GM12873 (cell line): ENCODE data around the gene CDK6.

Source experiments
- CTCF ChIP-seq: IDR thresholded peaks from 2 replicates; pipeline ENCODE4 v1.5.1; 2012; ENCODE audit warnings: low read depth, mild to moderate bottlenecking, moderate library complexity, low read length, control low read depth; ENCODE audit not compliant: insufficient read depth; ENCODE audit errors: missing control alignments

The CDK6 gene

DNA sequence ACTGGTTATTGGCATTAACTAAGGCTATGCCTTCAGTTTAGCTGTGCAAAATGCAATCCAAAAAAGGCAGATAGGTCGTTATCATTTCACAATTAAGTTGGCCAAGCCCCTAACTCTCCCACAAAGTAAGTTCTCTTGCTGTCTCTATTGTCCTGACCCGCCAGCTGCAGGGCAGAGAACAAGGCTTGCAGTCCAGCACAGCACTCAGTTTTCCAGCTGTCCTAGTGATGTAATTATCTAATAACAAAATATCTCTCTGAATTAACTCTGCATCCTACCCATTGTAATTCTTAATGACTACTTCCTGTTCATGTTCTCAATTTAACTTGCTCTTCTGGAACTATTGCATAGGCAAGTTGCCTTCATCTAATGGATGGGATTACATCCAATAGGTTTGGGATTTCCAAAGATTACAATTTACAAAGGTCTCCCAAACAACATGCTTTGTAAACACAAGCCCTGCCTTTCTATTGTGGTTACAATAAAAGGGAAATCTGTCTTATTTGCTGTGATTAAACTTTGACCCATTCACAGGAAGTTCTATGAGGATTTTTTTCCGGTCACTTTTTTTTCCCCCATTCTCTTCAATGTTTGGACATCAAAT, 55.2 kb downstream of the CDK6 start:
- no peak for TF ChIP-seq CTCF

DNA sequence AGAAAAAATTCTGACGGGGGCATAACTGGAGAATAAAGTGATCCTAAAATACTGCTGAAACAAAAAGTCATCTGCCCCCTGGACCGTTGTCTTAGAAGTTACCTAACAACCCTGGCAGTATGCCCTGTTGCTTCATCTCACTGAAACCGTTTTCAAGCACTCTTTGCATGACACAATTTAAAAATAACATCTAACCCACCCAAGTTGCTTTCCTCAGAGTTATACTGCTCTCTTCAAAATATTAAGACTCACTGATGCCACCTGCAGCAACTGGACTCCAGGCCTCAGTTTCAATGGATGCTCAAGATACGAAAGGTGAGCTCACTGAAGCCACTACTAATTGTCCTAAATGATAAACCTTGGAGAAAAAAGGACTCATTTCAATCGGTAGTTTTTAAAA, 57.4 kb downstream of the CDK6 start:
- TF ChIP-seq CTCF: no peak

DNA sequence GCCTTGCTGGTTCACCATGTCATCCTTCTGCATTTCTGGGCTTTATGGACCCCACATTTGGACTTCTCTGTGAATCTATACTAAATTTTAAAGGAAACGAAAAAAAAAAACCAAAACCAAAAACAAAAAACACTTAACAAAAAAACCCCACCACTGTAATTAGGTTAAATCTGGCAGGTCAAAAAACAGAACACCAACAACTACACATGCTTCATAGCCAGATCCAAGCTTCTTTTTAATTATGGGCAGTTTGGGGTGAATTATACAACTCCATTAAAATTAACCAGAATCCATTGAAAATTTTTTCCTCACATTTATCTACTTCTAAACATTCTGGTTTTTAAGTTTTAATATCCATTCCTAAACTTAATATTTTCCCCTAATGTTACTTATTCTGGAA, 58.4 kb downstream of the CDK6 start:
- no peak for TF ChIP-seq CTCF

GRCh38 chr7:92773808-92774207, 62.6 kb downstream of the CDK6 start:
- TF ChIP-seq CTCF: no peak

DNA sequence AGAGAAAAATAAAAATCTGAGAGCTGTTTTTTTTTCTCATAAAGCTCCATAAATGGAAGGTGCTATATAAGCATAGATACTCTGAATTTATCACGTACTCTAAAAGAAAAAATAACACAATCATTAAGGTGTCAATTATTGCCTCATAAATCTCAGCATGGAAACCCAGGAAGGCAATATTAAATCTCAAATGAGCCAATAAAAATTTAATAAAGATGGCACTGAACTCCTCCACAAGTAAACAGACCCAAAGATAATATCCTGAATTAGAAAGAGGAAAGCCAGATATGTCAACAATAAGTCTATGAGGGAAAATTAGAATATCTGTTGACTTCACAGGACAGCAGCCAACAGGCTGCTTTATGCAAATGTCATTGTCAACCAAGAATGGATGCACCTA, 66.5 kb downstream of the CDK6 start:
- TF ChIP-seq CTCF: no peak

GRCh38 chr7:92769394-92769699, 67.0 kb downstream of the CDK6 start:
- TF ChIP-seq CTCF: no peak

DNA sequence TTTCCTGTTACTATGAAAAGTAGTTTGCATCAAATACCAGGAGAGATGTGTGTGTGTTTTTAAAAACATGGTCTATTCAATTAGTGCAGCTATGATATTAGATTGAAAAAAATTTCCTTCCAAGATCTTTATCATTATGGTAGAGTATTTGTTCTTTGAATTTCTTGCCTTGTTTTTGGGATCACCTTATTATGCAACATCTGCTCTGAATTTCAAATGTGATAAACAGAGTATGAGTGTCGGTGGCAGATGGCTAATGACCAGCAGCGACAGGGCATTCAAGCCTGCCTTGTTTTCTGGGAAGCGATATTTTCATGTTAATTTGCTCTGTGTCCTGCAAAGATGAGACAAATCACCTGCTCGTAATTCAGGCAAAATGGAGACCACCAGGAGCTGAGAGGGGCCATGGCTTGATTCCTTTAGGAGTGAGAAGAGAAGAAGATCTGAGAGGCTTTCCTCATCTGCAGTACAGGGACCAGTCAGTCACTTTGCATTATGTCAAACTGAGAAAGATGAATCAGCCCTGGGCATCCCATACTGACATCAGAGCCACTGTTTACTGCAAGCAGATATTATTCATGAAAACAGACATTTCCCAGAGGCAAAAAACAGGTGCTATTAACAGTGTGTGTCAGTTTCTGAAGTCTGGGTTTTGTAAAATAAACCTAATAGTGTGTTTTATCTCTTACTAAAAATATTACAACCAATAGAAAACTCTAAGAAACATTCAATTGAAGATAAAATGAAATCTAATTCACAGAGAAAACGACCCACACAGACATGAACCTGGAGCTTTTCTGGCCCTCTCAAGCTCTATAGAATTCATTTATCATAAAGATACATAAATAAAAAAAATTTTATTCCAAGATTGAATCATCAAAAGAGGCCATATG, 67.6 kb downstream of the CDK6 start:
- TF ChIP-seq CTCF: no peak
